HFF-Myc (cell line): ENCODE results near the gene LARP4B.

Experiments used
- DNase-seq: peaks from one replicate; pipeline ENCODE4 v3.0.0-alpha.2; 2011; ENCODE audit warnings: low read depth; ENCODE audit errors: extremely low read depth
- H3K4me3 ChIP-seq: replicated peaks from 2 replicates; pipeline ENCODE4 v1.5.1; 2011; ENCODE audit warnings: low read depth, mild to moderate bottlenecking, control low read depth, low read length
- TF ChIP-seq, protein P1 (sequence below): IDR thresholded peaks from 2 replicates; pipeline ENCODE4 v1.5.1; 2012; ENCODE audit warnings: mild to moderate bottlenecking, low read depth, low read length, control low read depth; ENCODE audit errors: missing control alignments

The LARP4B gene

DNA sequence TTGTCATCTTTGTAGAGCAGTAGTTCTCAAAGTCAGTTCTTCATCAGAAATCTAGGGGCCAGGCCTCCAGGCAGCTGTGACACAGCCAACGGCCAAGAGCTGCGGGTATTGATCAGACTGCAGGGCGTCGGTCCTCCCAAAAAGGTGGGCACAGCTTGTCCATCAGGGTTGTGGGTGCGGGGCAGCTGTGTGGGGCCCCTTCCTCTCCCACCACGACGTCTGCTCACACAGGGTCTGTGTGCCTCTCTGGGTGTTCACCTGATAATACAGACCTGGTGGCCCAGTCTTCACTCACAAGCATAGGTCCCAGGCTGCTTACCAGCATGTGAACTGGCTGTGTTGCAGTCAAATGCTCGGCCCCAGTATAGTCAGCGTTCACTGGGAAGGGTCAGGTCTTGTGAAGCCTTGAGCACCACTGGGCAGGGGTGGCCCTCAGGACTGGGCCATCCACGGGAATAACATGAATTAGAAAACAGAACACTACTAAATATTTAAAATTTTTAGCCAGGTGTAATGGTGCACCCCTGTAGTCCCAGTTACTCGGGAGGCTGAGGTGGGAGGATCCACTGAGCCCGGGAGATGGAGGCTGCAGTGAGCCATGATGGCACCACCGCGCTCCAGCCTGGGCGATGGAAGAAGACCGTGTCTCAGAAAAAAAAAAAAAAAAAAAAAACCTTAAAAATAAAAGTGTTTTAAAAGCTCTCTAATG is 139.3 kb downstream of the LARP4B start:
- TF ChIP-seq, protein P1, sequence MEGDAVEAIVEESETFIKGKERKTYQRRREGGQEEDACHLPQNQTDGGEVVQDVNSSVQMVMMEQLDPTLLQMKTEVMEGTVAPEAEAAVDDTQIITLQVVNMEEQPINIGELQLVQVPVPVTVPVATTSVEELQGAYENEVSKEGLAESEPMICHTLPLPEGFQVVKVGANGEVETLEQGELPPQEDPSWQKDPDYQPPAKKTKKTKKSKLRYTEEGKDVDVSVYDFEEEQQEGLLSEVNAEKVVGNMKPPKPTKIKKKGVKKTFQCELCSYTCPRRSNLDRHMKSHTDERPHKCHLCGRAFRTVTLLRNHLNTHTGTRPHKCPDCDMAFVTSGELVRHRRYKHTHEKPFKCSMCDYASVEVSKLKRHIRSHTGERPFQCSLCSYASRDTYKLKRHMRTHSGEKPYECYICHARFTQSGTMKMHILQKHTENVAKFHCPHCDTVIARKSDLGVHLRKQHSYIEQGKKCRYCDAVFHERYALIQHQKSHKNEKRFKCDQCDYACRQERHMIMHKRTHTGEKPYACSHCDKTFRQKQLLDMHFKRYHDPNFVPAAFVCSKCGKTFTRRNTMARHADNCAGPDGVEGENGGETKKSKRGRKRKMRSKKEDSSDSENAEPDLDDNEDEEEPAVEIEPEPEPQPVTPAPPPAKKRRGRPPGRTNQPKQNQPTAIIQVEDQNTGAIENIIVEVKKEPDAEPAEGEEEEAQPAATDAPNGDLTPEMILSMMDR: no peak
- H3K4me3 ChIP-seq: no peak overlapping the region
- DNase-seq: no peak

DNA sequence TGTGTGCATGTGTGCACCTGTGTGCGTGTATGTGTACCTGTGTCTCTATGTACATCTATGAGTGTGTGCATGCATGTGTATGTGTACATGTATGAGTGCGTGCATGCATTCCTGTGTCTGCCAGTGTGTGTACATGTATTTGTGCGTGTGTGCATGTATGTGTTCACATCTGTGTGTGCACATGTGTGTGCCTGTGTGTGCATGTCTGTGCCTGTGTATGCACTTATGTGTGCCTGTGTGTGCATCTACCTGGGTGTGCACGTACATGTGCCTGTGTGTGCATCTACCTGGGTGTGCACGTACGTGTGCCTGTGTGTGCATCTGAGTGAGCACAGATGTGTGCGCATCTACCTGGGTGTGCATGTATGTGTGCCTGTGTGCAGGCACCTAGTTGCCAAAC is 139.9 kb downstream of the LARP4B start:
- TF ChIP-seq, protein P1: no peak
- DNase-seq: no peak
- H3K4me3 ChIP-seq: no peak overlapping the region

DNA sequence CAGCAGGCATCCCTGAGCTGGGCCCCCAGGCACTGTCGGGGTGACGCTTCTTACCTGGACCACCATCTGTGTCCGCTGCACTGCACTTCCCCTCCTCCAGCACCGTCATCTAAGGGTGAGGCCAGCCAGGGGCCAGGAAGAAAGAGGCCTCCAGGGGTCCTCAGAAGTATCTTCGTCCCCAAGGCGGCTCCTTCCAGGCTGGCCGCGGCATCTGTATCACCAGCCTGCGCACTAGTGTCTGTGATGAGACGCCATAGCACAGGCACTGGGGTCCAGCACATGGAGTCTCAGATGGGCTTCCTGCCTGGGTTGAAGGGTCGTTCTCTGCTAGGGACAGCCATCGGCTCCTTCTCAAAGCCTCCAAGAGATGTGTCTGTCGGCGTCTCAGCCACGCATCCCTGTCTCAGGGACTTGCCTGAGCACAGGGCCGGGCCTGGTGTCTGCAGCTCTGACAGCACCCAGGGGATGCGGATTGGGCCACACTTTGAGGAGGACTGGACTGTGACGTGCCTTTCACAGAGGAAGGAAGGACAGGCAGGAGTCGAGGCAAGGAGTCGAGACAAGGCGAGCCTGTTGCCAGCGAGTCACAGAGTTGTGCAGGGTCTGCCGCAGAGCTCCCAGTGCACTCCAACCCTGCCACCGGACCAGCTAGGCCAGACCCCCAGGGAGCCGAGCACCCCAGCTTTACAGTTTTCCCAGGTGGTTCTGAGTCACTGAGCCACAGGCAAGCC is 140.5 kb downstream of the LARP4B start:
- H3K4me3 ChIP-seq: no peak overlapping the region
- DNase-seq: no peak
- TF ChIP-seq, protein P1: no peak

DNA sequence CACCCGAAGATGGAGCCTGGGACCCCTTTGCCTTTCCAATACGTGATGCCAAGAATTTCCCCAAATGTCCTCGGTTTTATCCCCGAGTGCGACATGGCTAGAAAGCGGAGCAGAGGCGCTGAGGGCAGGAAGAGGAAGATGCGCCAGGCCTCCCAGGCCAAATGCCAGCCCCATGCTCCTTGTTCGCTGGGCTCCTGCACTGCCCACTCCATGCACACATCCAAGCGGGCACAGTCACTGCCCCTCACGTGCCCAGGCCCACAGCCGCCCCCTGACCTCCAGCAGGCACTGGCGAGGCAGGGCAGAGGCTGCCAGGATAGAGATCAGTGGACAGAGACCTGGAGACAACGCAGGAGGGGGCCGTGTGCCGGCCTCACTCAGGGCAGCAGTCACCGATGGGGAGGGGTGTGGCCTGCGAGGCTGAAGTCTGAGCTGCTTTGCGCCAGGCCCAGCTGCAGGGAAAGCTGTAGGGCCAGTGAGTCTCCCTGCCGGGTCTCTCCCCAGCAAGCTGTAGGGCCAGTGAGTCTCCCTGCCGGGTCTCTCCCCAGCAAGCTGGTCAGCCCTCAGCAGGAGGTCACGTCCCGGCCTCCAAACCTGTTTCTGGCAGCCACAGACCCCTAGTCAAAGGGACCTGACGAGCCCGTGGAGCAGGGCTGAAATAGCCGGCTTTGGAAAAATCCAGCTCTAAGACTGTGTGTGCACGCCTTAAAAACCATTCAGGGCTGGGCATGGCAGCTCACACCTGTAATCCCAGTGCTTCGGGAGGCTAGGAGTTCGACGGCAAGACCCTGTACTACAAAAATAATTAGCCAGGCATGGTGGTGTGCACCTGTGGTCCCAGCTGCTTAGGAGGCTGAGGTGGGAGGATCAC is 141.4 kb downstream of the LARP4B start:
- no peak for DNase-seq
- TF ChIP-seq, protein P1: no peak
- no peak overlapping the region for H3K4me3 ChIP-seq

DNA sequence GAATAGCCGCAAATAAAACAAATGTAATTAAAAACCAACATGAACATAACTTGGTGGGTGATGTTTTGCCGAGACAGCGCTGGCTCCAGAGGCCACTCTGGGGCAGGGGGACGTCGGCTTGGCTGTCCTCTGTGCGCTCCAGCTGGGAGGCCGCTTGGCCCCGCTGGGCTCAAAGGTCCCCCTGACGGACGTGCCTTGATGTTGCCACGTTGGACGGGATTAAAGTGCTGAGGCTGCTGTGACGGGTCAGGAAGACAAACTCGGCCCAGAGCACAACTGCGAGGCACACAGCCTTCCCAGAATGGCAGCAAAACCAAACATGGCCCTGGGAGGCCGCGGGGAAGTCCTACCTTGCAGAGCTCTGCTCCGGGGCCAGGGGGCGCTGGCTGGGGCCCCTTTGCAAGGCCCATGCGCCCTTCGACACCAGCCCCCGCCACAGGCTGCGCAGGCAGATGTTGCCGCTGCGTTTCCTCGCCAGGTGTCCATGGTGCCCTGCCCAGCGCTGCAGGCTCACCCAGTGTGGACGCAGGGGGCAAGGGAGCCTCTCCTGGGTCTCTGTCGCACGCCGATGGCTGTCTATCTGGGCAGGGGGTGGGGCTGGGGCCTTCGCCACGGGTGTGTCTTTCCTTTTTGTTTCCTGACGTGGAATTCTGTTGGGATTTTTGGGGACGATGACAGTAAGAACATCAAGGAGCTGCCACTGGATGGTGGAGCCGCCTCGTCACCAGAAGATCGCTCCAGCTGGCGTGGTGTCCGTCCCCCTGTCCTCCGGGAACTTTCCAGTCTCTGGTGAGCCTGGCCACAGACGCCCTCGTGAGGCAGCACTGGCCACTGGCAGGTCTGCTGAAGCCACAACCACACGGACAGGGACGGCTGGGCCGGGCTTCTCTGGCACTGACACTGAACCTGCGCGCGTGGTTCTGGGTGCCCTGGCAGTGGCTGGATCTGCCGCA is 142.4 kb downstream of the LARP4B start:
- DNase-seq: no peak
- TF ChIP-seq, protein P1: peak; percentile 60
- 0 out of 2 replicates have a peak overlapping the region, but pooled peaks have one; percentile 7 for H3K4me3 ChIP-seq
